HG02610 (cell line): ENCODE data around the gene PIP5K1C.
"Not testable (repeated sequence)": the region's sequence is repeated elsewhere in the genome, so short reads cannot be mapped to it uniquely, and the experiment has no call there.

Experiments
- ATAC-seq: cut with Tn5 transposase; IDR thresholded peaks from one replicate; pipeline ENCODE4 v1.9.1; 2021; ENCODE audit warnings: mild to moderate bottlenecking, moderate library complexity; ENCODE audit not compliant: unreplicated experiment

Gene PIP5K1C

GRCh38 chr19:3679581-3679980 lies 20.7 kb downstream of the PIP5K1C start:
- no peak for ATAC-seq

DNA sequence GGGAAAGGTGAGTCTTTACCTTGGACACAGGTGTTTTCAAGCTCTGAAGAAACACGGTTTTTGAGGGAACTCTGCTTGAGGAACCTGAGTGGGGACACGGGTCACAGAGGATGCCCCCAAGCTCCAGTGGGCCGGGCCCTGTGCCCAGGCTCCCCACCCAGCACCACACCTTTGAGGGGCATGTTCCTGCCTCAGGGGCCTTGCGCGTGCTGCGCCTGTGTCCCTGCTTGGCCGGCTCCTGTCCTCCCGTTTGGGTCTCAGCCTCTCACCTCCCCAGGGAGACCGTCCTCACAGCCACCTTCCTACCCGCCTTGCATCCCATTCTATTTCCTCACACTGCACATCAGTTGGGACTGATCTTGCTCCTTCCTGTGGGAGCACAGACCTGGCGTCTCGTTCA lies 21.1 kb downstream of the PIP5K1C start:
- ATAC-seq, result no peak

DNA sequence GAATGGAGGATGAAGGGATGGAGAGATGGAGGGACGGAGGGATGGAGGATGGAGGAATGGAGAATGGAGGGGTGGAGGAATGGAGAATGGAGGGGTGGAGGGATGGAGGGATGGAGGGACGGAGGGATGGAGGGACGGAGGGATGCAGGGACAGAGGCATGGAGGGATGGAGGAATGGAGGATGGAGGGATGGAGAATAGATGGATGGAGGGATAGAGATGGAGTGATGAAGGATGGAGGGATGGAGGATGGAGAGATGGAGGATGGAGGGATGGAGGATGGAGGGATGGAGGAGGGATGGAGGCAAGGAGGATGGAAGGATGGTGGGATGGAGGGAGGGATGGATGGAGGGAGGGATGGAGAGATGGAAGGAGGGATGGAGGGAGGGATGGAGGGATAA lies 22.1 kb downstream of the PIP5K1C start:
- no peak for ATAC-seq

DNA sequence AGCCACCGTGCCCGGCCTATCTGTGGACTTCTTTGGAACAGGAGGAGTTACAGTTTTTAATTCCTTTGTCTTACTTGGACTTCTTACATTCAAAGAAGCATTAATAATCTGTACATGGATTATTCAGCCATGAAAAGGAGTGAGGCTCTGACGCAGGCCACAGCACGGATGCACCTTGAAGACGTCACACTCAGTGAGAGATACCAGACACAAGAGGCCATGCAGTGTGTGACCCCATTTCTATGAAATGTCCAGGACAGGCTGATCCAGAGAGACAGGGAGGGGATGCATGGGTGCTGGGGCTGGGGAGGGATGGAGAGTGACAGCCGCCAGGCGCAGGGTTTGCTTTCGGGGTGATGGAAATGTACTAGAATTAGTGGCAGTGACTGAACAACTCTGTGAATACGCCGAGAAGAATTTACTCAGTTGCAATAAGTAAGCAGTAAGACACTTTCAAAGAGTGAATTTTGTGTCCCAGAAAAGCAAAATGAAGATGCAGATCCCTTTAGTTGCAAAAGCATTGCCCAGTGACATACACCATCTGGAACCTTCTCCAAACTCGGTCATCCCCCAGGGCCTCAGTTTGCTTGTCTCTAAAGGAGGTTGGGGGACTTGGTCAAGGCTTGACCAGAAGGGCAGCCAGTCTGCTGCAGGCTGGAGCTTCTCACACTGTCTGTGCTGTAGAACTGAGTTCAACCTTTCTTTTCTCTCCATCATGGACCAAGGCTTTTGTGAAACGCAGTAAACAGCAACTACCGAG lies 25.3 kb downstream of the PIP5K1C start:
- ATAC-seq, result no peak

DNA sequence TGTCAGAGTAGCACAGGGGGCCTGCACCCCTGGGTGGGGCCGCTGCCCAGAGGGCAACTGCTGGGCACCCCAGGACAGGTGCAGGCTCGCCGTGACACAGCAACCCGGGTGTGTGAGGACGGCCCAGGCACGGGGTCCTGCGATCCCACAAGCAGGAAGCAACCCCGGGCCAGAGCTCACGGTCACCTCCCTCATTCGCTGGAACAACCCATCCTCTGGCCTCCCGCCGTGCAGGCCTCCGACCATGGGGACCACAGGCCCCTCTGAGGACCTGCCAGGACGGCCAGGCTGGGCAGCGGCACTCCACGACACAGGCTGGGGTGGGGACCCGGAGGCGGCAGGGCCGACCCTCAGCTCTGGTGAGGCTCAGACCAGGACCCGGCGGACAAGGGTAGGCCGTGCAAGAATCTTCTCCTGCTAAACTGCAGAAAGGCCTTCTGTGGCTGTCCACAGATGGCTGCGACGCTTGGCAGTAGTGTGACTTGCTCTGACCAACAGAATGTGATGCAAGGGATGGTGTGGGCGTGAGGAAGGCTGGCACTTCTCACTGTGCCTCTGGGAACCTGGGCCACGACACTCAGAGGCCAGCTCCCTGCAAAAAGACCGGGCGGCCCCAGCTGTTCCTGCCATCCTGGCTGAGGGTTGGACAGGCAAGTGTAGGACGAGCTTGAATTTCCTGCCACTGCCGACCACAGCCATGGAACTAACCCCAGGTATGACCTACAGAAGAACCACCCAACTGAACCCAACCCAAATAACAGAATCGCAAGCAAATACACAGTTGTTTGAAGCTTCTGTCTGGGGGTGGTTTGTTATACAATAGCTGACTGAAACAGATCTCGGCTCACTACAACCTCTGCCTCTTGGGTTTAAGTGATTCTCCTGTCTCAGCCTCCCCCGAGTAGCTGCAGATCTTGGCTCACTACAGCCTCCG lies 26.5 kb downstream of the PIP5K1C start:
- no peak for ATAC-seq

DNA sequence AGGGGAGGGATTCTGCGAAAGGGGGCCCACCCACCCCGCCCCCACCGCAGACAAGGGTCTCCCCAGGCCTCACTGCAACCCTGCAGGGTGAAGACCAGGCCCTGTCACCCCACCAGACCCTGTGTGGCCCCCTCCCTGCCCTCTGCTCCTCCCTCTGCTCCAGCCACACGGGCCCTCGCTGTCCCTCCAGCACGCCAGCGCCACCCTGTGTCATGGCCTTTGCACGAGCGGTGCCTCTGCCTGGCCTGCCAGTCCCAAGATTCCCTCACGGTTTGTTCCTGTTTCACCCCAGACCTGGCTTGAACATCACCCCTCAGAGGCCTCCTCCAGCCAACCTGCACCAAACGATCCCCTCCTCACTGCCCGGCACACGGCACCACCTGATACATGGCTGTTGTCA lies 27.3 kb downstream of the PIP5K1C start:
- ATAC-seq, result no peak

GRCh38 chr19:3672575-3672948 lies 27.7 kb downstream of the PIP5K1C start:
- no peak for ATAC-seq

DNA sequence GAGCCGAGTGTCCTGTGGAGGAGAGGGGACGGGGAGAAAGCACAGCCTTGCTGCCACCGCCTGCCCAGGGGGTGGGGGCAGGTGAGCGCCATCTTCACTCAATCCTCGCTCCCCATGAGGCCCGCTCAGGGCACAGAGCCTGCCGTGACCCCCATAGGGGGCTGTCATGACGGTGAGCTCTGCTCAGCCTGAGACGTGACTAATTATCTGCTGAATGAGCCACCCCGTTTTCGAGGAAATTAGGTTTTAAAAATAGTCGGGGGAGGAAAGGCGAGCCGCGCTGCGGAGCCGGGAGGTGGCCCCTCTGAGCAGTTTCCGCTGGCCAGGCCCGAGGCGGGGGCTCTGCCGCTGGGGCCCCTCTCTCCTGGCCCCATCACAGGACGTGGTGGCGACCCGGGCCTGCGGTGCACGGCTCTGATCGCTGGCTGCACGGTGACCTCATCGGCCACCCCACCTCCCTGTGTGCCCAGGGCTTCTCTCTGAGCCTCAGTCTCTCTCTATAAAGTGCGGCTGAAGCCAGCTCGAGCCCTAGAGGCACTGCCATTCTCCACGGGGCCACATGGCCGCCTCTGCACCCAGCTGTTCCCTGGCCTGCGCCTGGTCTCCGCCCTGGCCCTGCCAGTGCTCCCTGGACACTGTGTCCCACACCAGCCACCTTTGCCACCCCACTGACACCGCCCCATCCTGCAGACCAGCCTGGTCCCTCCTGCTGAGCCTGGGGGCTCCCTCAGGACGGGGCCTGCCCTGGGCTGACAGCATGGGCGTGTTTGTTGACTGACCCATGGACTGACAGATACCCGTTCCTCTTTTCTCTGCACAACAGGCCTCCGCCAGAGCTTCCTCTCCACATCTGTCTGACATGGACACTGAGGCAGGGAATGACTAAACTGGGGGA lies 28.3 kb downstream of the PIP5K1C start:
- no peak for ATAC-seq

DNA sequence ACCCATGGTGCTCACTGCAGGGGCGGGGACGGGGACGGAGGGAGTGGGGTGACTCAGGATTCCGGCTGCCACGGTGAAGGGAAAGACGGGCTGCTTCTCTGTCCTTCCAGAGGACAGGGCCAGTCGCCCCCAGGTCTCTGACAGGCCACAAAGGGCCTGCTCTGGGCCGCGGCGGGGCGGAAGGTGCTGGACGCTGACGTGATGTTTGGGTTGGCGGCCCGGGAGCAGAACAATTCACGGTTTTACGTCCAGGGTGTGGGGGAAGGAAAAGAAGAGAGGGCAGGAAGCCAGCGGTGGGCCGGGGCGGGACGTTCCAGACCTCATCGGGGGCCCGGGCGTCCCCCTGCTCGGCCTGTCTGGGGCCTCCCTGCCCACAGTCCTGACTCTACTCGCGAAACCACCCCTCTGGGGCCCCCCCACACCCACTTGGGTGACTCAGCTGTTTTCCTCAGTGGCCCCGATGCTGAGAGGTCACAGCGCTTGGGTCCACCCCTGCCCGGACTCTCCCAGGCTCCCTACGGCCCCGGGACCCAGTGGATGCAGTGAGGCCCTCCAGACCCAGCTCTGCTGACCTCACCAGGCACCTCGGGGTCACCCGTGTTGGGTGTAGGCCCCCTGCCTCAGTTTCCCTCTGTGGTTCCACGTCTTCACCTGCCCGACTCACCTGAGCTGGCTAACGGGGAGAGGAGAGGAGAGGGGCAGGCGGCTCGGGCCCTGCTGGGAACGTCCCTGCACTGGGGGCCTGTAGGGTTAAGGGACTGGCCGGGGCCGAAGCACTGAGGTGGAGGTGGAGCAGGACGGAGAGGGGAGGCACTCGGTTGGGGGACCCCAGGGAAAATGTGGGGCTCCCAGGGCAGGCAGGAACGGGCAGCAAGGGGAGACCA lies 29.2 kb downstream of the PIP5K1C start:
- no peak for ATAC-seq

DNA sequence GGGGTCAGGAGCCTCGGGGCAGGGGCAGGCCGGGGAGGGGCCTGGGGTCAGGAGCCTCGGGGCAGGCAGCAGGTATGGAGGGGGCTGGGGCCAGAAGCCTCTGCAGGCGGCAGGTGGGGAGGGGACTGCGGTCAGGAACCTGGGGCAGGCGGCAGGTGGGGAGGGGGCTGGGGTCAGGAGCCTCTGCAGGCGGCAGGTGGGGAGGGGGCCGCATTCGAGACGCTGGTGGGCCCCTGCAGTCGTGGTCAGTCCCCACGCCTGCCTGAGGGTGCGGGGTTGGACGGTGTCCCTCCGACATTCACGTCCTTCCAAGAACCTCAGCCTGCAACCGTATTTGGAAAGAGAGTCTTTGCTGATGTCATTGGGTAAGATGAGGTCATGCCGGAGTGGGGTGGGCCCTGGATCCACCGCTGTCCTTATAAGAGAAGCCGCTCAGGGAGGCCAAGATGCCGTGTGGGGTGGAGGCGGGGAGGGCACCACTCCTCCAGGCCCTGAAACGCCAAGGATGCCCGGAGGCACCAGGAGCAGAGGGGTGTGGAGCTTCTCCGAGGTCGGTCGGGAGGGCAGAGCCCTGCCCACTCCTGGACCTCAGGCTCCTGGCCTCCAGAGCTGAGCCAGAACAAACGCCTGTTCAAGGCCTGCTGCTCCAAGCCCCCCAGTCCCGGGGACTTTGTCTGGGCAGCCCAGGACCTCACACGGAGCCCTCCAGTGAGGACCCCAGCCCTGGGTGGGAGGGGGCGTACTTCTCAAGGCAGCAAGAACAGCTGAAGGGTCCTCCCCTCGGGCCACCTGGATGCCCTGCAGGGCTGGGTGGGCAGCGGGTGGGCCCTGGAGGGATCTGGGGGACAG lies 30.1 kb downstream of the PIP5K1C start:
- ATAC-seq, result no peak

DNA sequence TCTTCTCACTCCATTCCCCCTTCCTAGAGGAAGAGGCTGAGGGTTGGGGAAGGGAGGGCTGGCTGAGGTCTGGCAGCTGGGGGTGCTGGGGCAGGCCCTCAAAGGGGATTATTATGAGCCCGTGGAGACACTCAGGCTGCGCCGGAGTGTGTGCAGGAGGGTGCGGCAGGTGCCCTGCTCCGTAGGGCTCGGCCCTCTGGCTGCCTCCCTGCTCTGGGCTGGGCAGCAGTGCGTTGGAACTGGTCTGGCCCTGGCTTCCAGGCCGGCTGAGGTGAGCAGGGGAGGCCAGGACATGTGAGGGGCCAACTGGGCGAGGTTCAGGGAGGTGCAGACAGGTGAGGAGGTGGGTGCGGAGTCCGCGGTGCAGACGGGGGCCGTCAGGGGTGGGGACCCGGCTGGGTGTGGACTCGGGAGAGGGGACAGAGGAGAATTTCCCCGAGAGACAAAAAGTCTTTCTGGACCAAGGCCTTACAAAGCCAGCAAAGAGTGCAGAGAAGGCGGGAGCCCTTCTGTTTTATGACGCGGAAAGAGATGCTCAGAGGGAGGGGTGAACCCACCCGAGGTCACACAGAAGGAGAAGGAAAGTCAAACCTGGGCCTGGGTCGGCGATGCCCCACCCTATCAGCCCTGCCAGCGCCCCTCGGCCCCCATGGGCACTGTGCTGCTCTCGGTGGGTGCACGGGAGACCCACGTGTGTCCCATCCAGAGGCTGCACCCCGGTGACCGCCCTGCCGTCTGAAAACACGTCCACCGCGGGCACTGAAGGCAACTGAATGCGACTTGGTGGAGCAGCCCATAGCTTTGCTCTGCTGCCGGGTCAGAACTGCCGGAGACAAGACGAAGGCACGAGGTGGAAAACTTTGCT lies 31.0 kb downstream of the PIP5K1C start:
- no peak for ATAC-seq

GRCh38 chr19:3668331-3669081 lies 31.8 kb downstream of the PIP5K1C start:
- no peak for ATAC-seq

DNA sequence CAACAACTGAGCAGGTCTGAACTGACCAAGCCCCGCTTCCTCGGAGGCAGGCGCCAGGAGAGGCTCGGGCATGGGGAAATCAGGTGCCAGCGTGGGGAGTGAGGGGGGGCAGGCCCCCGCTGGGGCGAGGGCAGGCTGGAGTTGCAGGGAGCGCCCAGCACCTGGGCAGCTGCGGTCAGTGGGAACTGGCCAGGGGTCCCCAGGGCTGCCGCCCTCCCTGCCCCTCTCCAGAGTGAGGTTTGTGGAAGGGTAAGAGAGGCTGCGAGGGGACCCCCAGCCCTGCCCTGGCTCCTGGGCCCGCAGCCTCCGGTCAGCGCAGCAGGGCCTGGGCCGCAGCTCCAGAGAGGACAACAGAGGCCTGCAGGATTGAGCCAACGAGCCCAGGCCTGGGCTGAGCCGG lies 32.5 kb downstream of the PIP5K1C start:
- no peak for ATAC-seq

- no peak for ATAC-seq
Observed at GRCh38 chr19:3667037-3667638, 33.1 kb downstream of the PIP5K1C start.

DNA sequence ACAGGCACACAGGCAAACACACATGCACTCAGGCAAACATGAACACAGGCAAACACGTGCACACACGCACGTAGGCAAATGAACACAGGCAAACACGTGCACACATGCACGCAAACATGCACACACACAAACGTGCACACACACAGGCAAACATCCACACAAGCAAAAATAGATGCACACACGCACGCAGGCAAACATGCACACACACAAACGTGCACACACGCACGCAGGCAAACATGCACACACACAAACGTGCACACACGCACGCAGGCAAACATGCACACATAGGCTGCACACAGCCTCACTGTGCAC lies 33.8 kb downstream of the PIP5K1C start:
- ATAC-seq, result not testable (repeated sequence)

- ATAC-seq, result no peak
Observed at GRCh38 chr19:3665681-3666544, 34.4 kb downstream of the PIP5K1C start.
